GOT3 (cell line): ENCODE measurements around the gene CYP3A4.
"Not testable (repeated sequence)": the region's sequence is repeated elsewhere in the genome, so short reads cannot be mapped to it uniquely, and the experiment has no call there.

Experiments used
- DNase-seq: peaks from one replicate; lab custom pipeline; 2025; ENCODE audit warnings: mixed read lengths; lab: John Stamatoyannopoulos, UW

CYP3A4 gene

DNA sequence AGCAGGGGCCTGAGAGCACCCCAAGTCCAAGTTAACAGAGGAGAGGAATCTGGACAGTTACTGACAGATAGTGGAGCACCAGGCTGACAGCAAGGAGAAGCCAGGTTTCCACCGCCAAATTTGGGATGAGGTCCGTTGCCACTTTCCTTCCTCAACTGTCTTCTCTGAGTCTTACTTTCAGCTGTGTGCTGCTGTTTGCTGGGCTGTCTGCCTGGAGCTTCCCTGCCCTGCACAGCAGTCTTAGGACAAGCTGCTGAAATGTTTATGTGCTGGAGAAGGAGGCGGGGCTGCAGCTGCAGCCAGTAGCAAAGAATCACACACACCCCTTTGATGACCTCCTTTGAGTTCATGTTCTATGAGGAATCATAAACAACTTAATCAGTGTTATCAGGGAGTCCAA, 31.6 kb downstream of the CYP3A4 start:
- no peak for DNase-seq

DNA sequence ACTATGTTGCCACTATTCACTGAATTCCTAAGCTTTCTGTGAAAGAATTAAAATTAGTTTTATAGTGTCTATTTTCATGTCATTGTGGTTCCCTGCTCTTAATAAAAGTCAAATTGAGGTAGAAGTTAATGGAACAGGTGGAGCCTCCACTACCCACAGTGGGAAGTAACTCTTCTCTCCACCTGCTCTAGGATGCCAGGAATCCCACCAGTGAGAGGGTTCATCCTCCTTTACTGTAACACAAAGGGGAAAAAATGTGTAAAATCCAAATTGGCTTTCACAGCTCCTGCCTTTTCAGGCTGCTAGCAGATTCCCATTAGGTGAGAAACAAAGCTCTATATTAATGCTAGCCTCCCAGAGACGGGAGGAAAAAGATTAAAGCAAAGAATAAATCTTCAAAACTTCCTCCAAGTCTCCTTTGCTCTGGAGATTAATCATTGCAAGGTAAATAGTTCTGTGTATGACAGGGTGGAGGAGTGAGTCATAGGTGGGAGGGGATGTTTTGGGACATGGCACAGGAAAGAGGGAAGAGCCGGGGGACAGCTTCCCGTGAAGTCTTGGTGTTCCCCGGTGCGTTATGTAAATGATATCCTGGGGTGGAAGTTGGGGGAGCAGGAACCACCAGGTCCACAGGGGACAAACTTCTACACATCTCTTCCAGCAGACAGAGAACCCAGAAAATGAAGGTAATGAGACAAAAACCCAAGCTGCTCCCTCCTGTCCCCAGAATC, 32.5 kb downstream of the CYP3A4 start:
- DNase-seq, result not testable (repeated sequence)

DNA sequence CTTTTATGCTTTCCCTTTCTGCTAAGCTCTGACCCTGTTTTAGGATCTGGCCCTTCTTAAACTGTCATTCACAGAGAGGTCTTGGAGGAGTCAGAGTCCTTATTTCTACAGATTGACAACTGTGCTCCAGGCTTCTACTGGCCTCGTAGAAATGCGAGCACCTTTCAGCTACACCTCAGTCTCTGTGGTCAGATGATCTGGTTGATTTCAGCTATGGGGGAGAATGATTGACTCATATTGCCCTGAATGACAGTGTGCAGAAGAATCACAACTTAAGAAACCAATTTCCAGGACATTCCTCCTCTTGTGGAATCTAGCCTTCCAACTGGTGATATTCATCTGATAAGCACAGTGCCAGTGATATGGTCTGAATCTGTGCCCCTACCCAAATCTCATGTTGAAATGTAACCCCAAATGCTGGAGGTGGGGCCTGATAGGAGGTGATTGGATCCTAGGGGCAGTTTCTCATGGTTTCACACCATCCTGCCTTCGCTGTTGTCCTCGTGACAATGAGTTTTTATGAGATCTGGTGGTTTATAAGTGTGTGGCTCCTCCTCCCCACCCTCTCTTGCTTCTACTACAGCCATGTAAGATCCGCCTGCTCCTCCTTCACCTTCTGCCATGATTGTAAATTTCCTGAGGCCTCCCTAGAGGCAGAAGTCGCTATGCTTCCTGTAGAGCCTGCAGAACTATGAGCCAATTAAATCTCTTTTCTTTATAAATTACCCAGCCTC, 35.0 kb downstream of the CYP3A4 start:
- no peak for DNase-seq

DNA sequence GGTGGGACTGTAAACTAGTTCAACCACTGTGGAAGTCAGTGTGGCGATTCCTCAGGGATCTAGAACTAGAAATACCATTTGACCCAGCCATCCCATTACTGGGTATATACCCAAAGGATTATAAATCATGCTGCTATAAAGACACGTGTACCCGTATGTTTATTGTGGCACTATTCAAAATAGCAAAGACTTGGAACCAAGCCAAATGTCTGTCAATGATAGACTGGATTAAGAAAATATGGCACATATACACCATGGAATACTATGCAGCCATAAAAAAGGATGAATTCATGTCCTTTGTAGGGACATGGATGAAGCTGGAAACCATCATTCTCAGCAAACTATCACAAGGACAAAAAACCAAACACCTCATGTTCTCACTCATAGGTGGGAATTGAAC, 37.1 kb downstream of the CYP3A4 start:
- not testable (repeated sequence) for DNase-seq

DNA sequence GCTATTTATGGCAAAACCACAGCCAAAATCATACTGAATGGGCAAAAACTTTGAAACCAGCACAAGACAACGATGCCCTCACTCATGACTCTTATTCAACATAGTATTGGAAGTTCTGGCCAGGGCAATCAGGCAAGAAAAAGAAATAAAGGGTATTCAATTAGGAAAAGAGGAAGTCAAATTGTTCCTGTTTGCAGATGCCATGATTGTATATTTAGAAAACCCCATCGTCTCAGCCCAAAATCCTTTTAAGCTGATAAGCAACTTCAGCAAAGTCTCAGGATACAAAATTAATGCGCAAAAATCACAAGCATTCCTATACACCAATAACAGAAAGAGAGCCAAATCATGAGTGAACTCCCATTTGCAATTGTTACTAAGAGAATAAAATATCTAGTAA, 38.6 kb downstream of the CYP3A4 start:
- not testable (repeated sequence) for DNase-seq

DNA sequence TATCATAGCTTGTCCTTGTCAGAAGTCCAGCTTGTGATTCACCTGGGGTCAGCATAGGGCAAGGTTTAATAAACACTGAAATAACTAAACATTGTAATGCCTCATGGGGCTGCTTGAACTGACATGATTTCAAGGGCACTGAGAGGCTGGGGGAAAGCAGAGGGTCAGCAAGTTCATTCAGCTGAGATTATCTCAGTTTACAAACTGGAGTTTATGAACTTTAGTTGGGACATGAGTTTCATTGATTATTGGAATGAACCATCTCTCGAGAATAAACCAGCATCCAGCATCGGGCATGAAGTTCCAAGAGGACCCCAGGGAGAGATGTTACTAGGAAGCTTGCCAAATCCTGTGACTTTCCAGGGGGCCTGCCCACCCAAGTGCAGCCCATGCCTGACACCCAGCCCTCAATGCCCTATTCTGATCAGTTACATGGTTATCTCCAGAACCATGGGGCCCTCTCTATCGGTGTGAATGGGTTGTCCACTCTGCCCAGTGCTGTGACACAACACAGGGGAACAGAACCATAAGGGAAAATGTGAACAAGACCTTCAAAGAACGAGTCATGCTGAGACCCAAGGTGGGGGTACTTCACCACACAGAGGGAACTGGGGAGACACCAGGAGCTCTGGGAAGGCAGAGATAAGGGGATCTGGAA, 41.1 kb downstream of the CYP3A4 start:
- no peak for DNase-seq

DNA sequence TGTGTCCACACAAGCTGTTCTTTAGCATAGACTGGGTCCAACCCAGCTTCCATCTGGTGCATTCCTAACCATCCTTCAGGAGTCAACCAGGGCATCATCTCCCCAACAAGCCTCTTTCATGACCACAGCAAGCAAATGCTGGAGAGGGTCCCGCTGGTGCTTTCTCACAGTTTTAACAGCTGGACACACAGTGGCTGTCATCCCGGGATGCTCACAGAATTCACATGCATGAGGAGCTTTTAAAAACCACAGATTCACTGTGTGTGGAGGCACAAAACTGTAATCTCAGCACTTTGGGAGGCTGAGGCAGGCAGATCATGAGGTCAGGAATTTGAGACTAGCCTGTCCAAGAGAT, 42.6 kb downstream of the CYP3A4 start:
- DNase-seq, result no peak

DNA sequence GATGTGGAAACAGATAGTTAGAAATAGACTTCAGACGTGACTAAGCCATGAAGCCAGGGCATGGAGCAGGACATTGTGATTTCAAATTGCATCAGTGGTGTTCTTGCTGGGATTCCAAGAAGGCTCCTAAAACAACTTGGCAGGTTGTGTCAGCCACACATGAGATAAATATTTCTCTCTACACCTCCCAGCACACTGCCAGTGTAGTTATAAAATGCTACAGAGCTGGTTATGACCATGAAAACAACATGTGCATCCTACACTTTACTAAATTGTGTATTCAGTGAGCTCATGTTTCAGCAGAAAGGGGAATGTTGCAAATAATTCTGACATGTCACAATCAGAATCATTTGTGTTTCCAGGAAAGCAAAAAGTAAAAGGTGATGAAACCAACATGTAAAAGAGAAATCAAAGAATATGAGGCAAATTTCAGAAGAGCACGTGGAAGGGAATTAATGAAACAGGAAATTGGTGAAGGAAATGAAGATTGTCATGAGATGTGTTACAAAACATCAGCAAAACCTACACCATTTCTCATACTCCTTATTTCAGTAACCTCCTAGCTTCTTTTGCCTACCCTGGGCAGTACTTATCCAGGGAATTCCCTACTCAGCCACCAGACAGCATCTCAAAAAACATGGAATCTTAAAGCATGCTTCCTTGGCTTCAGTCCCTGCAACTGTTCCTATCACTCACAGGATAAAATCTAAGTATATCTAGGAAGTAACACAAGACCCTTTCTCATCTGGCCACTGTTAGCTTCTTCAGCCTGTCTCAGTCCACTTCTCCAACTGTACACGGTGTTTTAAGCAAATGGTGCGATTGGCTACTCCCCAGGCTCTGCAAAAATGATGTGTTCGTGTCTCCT, 43.2 kb downstream of the CYP3A4 start:
- no peak for DNase-seq

DNA sequence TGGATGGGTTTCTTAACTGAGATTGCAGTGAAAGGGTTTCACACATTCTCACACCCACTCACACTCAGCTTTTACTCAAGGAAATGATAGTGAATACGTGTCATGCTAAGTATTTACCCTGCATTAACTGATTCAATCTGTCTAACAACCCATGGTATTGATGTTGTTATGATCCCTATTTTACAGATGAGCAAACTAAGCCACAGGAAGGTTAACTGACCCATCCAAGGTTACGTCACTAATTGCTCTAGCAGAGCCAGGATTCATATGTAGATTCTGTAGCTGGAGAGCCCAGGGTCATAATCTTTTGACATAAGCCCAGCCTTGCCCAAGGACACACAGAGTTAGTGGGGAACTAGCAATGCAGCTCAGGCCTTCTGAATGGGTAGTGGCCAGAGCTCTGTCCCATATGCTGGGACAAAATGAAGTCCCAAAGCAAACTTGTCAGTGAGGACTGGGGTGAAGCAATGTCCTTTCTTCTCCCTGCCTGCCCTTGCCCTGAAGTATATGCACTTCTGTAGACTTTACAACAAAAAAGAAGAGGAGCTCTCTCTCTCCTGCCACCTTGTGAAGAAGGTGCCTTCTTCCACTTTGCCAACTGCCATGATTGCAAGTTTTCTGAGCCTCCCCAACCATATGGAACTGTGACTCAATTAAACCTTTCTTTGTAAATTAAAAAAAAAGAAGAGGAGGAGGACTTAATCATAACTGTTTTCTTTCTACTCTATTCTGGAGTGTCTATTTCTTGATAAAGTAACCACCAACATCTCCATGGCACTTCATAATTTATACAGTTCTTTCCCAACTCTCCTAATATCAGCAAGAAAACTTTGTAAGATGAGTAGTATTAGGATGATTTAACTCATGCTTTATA, 44.0 kb downstream of the CYP3A4 start:
- DNase-seq, result no peak

DNA sequence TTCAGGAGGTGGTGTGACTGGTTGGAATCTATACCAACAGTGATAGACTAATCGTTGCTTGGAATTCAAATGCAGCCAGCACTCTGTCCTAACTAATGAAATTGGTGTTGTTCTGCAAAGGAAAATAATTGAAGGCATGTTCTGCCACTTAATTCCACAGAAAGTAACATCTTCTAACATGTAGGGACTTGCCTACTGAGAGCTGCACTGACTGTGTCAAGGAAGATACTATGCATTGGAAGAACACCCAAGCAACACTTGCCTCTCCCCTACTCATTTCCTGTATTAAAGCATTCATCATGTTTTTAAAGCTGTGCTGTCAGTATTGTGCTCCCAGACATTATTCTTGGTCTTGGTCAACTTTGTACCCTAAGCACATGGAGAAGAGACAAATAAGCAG, 46.3 kb downstream of the CYP3A4 start:
- DNase-seq, result no peak

DNA sequence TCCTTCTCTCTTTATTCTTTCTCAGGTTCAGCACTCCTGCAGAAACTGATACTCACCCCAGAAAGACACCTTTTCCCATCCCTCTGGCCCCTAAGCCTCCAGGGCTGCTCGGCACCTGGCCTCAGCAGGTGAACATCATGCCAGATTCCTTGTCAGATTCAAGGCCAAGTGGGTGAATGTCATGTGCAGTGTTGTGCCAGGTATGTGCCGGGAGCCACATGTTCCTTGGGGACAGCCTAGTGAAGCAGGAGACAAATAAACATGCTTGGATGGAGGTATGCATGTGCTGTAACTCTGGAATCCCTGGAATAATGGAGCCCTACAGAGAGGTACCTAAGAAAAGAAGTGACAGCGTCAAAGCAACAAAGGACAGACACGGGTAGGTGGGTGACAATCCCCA, 47.3 kb downstream of the CYP3A4 start:
- DNase-seq, result not testable (repeated sequence)

DNA sequence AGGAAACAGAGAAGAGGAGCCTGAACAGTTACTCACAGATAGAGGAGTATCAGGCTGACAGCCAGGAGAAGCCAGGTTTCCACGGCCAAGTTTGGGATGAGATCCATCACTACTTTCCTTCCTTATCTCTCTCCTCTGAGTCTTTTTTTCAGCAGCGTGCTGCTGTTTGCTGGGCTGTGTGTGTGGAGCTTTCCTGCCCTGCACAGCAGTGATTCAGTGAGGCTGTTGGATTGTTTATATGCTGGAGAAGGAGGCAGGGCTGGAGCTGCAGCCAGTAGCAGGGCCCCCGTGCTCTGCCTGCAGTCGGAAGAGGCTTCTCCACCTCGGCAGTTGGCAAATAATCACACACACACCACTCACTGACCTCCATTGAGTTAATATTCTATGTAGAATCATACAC, 49.0 kb downstream of the CYP3A4 start, which contains the start of gene CYP3A7:
CYP3A7 (minus strand) TSS at position 210 of the 400 bp plus-strand sequence; CDS start at position 107, 103 bp downstream.
- no peak for DNase-seq

DNA sequence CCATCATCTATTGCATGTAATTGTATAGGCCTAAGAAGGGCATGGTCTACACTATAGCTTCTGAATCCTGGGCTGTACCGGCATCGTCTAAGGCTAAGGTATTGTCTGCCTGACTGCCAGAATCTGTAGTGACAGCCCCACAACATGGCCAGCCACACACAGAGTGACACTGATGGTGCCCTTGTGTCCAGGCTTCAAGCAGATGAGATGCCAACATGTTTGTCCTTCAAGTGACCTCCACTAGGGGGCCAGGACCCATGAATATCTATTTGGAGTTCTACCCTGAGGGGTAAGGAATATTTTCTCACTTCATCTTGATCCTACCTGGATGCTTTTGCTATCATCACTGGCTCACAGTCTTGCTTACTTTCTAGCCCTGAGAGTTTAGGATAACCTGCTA, 50.5 kb downstream of the CYP3A4 start:
- no peak for DNase-seq

DNA sequence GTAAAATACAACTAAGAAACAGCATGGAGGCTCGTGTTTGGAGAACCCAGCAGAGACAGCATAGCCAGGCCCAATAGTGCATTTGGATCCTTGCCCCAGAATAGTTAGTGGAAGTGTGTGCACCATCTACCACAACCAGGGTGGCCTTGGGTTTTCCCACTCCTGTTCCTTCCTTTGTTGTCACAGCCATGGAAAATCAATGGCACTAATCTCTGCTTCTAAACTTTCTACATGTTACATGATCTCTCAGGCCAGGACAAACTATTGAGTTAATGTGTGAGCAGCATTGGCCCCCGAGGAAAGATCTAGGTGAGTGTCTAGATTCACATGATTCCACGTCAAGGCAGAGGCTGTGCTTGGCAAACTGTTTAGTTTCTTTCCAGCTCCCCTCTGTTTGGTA, 51.0 kb downstream of the CYP3A4 start:
- no peak for DNase-seq

DNA sequence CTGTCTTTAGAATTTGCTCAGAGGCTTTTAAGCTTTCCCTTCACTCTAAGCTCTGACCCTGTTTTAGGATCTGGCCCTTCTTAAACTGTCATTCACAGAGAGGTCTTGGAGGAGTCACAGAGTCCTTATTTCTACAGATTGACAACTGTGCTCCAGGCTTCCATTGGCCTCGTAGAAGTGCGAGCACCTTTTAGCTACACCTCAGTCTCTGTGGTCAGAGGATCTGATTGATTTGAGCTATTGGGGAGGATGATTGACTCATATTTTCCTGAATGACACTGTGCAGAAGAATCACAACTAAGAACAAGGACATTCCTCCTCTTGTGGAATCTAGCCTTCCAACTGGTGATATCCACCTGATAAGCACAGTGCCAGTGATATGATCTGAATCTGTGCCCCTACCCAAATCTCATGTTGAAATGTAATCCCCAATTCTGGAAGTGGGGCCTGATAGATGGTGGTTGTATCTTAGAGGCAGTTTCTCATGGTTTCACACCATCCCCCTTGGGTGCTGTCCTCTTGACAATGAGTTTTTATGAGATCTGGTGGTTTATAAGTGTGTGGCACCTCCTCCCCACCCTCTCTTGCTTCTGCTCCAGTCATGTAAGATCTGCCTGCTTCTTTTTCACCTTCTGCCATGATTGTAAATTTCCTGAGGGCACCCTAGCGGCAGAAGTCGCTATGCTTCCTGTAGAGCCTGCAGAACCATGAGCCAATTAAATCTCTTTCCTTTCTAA, 52.2 kb downstream of the CYP3A4 start:
- no peak for DNase-seq

DNA sequence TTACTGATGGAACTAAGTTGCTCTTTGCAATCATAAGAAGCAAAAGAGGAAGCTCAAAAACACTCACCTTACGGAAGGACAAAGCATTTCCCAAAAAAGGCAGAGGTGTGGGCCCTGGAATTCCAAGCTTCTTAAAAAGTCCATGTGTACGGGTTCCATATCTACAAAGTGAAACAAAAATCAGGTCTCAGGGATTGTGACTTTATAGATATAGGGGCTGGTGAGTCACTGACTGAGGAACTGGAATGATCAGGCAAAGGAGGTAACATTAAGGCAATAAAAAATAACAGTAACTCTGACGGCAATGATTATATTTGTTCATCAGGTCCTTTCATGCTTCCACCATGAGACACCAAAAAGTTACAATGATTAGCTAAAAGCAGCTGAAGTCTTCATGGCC, 53.0 kb downstream of the CYP3A4 start:
- no peak for DNase-seq

DNA sequence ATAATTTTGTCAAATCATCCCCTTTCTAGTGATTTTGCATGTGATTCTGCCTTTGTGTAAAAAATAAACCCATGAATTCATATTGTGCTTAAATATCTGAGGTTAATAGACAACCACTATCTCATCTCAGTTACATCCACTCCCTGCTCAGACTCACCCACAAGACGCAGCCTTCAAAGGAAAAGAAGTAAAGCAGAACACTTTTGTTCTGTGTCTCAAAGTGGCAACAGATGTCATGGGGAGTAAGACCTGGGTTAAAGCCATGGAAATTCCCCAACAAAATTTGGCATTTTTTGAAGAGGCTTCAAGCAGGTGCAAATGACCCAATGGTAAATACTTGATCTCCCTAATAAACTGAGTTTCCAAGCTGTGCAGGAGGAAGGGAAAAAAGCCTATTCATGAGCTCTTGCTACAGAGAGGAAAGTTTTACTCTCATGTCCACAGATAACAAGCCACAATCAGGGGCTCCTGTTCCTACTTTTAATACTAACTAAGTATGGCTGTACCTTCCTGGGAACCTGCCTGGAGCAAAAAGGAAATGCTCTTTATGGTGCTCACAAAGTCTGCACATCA, 53.7 kb downstream of the CYP3A4 start:
- no peak for DNase-seq

DNA sequence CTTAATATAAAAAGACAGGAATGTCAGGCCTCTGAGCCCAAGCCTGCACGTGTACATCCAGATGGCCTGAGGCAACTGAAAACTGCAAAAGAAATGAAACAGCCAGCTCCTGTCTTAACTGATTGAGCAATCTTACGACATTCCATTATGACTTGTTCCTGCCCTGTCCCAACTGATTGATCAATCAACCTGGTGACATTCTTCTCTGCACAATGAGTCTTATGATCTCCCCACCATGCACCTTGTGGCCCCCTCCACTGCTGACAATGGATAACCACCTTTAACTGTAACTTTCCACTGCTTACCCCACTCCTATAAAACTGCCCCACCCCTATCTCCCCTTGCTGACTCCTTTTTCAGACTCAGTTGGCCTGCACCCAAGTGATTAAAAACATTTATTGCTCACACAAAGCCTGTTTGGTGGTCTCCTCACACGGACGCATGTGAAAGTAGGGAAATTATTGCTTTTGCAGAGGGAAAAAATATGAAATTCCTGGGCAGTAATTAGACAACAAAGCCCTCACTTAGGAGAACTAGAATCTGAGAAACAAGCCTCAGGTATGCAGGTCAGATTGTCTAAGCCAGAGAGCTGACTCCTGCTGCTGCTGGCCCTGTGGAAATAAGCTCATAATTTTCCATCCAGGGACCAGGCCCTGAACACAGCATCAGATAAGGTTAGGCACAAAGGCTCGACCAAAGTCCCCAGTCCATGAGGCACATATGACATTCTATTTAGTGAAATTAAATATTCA, 54.3 kb downstream of the CYP3A4 start:
- no peak for DNase-seq

DNA sequence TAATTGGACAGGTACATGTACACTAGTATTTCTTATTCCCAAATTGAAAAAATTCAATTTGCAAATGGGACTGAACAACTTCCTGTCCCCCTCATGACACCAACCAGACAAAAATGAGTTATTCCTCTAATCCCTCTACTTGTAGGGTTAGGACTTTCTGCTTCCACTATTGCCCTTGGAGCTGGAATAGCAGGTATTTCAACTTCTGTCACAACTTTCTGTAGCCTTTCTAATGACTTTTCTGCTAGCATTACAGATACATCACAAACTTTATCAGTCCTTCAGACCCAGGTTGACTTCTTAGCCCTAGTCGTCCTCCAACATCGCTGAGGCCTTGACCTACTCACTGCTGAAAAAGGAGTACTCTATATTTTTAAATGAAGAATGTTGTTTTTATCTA, 55.4 kb downstream of the CYP3A4 start:
- DNase-seq, result no peak
